Left cardiac atrium (tissue), 4 donors: ENCODE data around the gene SCT. TPM values are rescaled to one million over a fixed set of nuclear protein-coding genes. Genes with fewer than 3 reads are reported as not detected.

ENCODE experiments used
- ATAC-seq, 2 donors: fragments of 200-7000 bp; cut with Tn5 transposase; one replicate each; pipeline ENCODE4 v1.9.1; 2020; ENCODE audit warnings: mild to moderate bottlenecking in 2 of 2, moderate library complexity in 2 of 2
- DNase-seq: peaks from one replicate; pipeline ENCODE4 v3.0.0-alpha.2; 2020
- intact Hi-C, 2 donors: fragments of 100-400 bp; cut with DNase I; formaldehyde crosslinking; loops; one replicate each; pipeline versions ENCODE4 v1.14.1 to v1.15.1; 2022 to 2023
- total RNA-seq, 2 donors: library from RNA; stranded (reverse); fragmentation: NEBNext Ultra II Directional; extraction: Animal tissue kit (Norgen Biotek cat#: 25700); gene quantifications; one replicate each; pipeline ENCODE4 v1.2.1, GENCODE V29; 2021
- donor health status: DM: no; HTN: yes; CAD: no.
- donor health status: DM: no; HTN: yes; CAD: no; lungs with severe emphysema.
- donor health status: DM: yes; HTN: yes; CAD: no.
- donor health status: Dilated cardiomyopathy.

SCT gene
- total RNA-seq, 2 donors from 2014 or later, result not detected

DNA sequence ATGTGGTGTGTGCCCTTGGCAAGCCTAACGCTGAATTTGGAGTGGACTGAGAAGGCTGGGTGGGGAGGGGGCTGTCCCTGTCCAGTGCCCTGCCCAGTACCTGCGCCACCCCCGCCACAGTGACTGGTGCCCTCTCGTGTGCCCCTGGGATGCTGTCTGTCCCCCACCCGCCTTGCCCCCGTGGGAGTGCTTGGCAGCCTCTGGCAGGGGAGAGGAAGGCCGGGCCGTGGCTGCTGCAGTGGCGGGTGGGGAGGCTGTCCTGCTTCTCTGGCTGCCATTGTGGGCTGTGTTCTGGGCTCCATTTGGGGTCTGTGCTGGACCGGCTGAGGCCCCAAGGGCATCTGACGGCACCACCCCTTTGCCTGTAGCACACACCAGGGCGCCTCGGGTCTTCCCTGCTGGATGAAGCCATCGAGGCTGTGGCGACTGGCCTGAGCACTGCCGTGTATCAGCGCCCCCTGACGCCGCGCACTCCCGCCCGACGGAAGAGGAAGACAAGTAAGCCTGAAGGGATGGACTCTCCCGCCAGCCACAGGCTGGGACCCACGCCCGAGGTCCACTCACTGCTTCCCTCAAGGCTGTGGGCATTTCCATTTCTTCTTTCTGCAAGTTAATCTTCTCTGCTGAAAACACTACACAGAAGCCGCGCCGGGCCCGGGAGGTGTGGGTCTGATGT lies 28.8 kb downstream of the SCT start:
- ATAC-seq (peak in 1 of 2 donors; percentile 15), DNase-seq (no peak)
- intact Hi-C loops, result no loop called here

DNA sequence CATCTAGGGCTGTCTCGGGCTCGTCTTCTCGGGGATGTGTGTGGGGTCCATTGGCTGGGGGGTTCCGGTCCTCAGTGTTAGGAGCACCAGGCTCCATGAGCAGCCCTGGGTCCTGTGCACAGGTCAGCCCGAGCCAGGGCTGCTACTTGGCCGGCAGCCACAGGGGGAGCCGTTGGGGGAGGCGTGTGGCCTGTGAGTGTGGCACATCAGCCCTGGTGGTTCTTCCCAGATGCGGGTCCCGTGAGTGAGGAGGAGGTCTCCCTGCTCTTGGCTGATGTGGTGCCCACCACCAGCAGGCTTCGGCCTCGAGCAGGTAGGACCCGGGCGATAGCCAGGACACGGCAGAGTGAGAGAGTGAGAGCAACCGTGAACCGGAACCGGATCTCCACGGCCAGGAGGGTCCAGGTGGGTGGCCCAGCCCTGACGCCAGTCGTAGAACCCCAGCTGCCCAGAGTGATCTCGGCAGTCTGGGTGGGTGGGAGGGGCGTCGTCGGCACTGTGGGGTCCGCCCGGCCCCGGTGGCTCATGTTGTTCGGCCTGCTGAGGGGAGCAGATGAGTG lies 29.7 kb downstream of the SCT start:
- intact Hi-C loops, result no loop called here
- ATAC-seq (no peak), DNase-seq (no peak)

DNA sequence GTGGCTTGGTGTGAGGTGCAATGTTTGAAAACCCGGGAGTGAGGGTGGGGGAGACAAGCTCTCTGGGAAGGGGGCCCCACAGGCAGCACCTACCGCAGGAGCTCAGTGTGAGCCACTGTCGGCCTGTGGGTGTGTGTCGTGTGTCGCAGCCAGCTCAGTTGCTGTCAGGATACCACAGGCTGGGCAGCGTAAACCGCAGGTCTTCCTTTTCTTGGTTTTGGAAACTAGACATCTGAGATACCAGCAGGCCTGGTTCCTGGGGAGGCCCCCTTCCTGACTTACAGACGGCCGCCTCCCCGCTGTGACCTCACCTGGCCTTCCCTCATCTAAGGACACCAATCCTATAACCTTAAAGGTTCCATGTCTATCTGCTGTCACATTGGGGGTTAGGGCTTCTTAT lies 30.6 kb downstream of the SCT start:
- ATAC-seq (no peak), DNase-seq (no peak)
- intact Hi-C loops, result no loop called here

DNA sequence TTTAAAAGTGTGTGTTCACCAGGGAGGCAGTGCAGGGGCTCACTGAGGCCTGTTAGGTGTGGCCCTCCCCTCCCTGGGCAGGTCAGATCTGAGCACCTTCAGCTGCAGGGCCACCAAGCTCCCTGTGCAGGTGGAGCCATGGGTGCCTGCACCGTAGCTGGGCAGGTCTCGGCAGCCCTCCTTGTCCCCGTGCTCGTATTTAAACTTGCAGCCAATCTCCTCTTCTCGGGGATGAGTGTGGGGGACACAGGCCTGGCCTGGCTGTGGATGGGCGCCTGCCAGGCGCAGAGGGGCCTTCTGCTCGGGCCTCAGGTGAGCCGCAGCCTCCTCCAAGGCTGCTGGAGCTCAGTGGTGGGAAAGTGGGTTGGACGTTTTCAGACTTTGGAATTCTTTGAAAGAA lies 31.6 kb downstream of the SCT start:
- intact Hi-C loops, result no loop called here
- ATAC-seq, result no peak
- no peak for DNase-seq

DNA sequence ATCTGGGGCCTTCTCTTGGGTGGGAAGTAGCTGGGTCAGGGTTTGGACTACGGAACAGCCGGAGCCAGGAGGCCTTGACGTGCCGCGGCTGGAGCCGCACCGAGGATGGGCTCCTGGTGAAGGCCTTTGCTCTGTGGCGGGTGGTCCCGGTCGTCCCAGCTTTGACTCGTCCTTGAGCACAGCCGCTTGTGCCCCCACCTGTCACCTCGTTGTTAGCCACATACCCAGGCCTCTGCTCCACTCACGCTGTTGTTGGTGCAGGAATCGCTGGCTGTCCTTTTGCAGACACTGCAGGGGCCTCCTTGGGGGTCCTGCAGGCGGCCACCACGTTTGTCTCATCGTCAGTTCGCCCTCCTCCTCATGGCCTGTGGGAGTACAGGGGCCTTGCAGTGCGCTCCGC lies 33.6 kb downstream of the SCT start:
- DNase-seq, result no peak
- ATAC-seq, result no peak
- intact Hi-C loops, result no loop called here

DNA sequence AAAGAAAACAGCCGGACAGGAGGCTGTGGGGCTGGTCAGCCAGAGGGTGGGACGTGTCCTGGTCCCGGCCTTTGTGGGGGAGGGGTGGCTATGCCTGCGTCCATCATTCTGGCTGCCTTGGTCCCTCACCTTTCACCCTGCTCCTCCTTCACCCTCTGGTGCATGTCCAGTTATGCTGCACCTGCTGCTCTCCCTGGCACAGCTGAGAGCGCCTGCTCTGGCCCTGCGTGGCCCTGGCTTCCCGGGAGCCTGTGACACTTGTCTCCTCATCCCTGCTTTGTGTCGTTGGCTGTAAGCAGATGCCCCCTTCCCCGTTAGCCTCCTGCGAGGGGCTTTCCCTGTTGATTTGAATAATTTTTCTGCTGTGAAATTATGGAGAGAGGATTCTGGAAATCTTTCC lies 34.1 kb downstream of the SCT start:
- intact Hi-C loops, result no loop called here
- DNase-seq, result no peak
- no peak for ATAC-seq

DNA sequence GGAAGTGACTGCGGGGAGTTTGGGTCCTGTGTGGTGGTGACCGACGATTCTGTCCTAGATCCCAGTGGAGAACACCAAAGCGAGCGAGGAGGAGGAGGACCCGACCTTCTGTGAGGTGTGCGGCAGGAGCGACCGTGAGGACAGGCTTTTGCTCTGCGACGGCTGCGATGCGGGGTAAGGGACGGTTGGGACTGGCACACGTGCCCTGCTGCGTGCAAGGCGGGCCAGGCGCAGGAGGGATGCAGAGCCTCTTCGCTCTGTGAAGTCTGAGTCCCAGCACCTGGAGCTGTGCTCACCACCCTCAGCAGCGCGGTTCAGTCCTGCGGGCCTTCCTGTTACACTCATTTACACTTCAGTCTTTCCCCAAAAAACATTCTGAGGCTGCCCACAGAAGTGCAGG lies 34.5 kb downstream of the SCT start:
- intact Hi-C loops, result no loop called here
- ATAC-seq, result no peak
- DNase-seq, result no peak

DNA sequence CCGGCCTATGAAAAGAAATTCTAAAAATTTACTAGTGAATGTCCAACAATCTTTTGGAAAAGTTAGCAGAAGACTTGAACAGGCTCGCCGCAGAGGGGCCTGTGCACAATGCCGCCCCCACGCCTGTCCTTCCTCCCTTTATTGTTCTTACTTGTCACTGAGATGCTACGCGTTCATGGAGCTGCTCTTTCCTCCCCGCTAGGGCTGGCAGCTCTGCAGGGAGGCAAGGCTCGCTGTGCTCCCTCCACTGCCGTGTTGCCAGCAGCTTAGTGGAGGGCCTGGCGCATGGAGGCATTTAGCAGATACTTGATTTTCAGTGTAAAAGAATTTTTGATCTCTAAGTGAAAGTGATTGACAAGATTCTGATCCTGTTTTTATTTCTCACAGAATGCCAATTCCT lies 36.0 kb downstream of the SCT start:
- DNase-seq, result no peak
- intact Hi-C loops, result no loop called here
- no peak for ATAC-seq

DNA sequence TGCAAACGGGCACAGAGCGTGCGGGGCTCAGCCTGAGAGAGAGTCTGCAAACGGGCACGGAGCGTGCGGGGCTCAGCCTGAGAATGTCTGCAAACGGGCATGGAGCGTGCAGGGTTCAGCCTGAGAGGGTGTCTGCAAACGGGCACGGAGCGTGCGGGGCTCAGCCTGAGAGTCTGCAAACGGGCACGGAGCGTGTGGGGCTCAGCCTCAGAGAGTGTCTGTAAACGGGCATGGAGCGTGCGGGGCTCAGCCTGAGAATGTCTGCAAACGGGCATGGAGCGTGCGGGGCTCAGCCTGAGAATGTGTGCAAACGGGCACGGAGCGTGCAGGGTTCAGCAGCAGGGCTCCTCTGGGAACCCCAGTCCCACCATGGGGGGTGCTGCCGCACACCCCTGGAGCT lies 37.2 kb downstream of the SCT start:
- ATAC-seq, result no peak

DNA sequence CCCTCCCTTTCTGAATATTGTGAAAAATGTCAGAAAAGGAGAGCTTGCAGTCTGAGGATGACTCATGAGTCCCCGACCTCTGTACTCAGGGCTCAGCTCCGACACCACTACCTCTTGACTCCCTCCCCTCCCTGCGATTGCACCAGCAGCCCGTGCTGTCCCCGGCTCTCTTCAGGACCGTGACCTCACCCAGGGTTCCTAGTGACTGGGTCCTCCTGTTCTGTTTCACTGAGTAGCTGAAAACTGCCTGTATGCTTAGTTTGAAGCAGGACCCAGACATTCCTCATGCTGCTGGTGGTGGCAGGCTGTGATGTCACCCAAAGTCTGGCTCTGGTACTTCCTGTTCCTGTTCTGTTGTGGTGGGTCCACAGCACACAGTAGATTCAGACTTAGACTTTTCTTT lies 39.0 kb downstream of the SCT start:
- intact Hi-C loops, result no loop called here
- ATAC-seq (peak; percentile 30 to 72), DNase-seq (no peak)

More for the DNA sequence above, 37.2 kb downstream of the SCT start:
- no peak for DNase-seq
- intact Hi-C loops, result no loop called here

DNA sequence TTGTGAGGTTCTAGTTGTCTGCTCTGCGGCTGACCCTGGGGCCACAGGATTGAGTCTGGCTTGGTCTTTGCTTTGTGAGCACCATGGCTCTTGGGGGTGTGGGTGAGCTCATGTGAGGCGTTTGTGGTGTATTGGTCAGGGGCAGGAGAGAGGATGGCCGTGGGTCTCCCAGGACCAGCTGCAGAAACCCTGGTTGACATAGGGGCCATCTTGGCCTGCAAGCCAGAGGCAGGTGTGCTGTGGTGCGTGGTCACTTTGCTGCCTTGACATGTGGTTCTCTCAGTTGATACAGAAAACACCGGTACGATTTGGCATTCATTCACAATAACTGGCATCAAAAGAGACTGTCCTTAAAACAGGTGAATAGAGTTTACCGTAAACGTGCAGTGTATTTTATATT lies 39.4 kb downstream of the SCT start:
- ATAC-seq, result no peak
- no peak for DNase-seq
- intact Hi-C loops, result no loop called here

DNA sequence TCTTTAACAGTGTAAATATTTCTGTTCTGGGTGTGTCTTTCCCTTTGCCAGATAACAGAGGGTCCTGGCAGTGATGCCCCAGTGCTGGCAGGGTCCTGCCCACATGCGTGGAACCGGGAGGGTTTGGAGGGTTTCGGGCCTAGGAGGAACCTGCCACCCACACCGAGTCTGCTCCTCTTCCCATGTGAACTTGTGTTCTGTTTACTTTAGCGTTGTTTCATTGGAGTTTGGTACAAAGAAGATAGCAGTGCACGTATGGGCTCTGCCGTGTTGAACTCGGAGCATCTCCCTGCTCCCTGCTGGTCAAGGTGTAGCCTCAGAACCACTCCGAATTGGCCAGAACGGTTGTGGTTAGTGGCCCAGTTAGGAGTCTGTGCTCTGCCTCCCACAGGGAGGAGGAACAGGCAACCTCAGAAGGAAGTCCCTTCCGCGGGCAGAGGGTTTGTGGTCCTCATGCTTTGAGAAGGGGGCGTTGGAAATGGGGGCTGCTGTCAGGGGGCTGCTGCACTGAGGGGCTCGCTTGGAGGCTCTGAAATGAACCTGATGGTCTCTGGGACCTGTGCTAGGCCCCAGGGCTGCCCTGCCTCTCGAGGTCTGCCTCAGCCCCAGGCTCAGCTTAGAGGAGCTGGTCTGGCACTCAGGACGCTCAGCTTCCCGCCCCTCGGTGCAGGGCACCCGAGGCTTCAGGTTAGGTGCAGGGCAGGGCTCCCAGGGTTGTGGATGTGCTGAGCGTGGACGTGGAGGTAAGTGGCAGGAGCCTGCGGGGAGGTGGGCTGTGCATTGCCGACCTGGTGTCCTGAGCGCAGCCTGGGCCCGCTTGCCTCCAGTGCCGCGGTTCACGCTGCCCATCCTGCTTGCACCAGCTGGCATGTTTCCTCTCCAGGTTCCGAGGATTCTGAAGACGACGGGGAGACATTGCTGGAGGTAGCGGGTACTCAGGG lies 40.3 kb downstream of the SCT start:
- intact Hi-C loops, result no loop called here
- DNase-seq, result no peak
- ATAC-seq, result no peak

DNA sequence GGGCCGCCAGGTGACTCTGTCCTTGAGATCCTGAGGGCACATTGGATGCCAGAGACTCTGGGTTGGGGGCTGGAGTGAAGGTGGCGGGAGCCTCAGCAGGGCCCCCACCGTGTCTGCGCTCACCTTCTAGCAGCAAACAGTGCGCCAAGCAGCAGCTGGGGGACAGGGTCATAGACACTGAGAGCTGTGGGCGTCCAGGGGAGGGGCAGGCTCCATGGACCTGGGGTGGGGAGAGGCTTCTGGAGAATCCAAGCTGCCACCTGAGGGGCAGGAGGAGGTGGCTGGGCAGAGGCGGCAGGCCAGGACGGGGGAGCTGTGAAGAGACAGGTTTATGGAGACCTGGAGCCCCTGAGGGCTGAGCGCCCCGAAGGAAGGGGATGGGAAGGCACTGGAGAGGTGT lies 42.7 kb downstream of the SCT start:
- no peak for ATAC-seq

DNA sequence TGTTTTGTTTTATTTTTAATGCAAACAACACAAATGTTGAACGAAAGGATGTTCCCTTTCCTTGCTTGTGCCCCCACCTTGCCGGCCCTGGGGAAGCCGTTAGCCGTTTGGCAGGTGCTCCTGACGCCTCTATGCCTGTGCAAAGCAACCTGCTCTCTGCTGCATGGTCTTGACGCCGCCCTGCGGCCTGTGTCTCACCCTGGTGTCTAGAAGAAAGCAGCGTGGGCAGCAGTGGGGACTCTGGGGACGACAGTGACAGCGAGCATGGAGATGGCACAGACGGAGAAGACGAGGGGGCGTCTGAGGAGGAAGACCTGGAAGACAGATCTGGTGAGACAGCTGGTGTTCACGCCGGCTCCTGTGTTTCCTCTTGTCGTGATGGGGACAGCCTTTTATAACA lies 45.2 kb downstream of the SCT start:
- ATAC-seq (no peak), DNase-seq (no peak)
- intact Hi-C loops, result no loop called here

More for the DNA sequence above, 42.7 kb downstream of the SCT start:
- DNase-seq, result no peak
- intact Hi-C loops, result no loop called here

DNA sequence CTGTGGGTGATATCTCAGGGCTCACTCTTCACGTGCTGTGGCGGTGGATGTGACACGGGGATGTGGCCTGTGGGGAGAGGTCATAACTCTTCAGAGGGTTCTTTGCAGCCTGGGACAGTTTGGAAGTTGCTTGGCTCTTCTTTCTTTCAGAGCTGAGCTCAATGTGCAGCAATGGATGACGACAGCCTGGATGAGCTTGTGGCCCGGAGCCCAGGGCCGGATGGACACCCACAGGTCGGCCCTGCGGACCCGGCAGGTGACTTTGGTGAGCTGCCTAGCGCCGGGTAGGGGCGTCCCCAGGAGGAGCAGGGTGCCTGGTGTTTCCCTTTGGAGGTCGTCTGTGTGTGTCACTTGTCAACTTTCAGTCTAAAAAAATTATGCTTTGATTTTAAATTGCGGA lies 45.6 kb downstream of the SCT start:
- intact Hi-C loops, result no loop called here
- peak; percentile 8 to 21 for ATAC-seq
- DNase-seq, result no peak

DNA sequence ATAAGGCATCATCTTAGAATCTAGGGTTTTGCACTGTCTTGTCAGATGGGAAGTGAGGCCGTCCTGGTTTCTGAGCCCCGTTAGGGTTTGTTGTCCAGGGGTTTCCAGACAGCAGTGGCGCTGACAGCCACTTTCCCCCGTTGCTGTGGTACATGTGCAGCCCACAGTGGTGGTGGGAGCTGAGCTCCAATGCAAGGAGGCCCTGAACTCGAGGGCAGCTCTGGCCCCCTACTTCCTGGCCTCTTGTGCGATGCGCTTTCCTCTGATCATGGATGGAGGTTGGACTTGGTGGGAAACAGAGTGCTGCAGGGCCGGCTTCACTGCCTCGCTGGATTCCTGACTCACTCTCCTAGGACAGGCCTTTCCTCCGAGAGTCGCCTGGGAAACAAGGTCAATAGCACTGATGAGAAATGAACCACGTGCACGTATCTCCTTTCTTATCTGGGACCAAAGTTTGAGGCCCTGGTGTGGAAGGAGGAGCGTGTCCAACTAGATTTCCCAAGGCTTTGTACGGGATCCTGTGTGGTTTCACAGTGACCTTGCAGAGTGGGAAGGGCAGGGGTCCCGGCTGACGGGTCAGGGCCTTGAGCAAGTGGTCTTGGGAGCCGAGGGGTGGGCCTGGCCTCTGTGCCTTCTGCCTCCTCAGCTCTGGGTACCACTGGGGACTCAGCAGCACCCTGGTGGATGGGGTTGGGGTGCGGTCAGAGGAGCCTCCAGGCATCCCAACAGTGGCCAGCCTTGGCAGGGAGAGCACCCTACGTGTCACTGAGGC lies 47.0 kb downstream of the SCT start:
- ATAC-seq (no peak), DNase-seq (no peak)
- intact Hi-C loops, result loop anchor here in 1 of 2 donors (5.0 kb wide), 1 partner anchor 32 kb away; no protein-coding TSS in a partner anchor

DNA sequence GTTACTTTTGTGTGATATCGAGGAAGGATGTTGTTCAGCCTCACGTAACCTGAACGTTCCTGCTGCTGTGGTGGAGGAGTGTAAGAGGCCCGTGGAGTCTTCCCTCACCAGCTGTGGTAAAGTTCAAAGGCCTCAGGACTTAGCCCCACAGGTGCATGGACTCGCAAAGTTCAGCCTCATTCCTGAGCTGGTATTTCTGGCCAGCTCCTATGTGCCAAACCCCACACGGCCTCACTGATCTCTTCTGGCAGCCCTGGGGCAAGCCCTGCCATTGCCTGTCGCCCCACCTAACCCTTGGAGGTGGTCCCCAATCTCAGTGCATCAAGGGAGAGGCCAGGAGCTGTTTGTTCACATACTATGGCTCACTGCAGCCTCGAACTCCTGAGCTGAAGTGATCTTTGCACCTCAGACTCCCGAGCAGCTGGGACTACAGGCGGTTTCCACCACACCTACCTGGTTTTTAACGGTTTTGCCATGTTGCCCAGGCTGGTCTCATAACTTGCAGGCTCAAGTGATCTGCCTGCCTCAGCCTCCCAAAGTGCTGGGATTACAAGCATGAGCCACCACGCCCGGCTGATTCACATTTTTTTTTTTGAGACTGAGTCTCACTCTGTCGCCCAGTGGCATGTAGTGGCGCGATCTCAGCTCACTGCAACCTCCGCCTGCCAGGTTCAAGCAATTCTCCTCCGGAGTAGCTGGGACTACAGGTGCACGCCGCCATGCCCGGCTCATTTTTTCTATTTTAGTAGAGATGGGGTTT lies 48.5 kb downstream of the SCT start:
- intact Hi-C loops, result loop anchor here in 1 of 2 donors (5.0 kb wide), 1 partner anchor 34 kb away; no protein-coding TSS in a partner anchor
- no peak for ATAC-seq
- DNase-seq, result no peak

DNA sequence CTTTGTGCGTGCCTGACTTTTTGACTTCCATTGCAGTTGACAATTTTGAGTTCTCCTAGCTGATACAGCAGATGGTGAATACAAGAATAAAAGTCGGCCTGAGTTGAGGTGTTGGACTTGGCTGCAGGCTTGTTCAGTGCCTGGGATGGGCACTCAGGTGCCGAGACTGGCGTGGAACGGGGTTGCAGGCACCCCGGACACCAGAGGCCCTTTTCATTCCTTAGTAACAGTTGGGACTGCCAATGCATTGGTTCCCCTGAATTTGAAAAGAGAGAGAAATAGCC lies 49.4 kb downstream of the SCT start:
- ATAC-seq, result no peak
- DNase-seq, result no peak
- intact Hi-C loops, result loop anchor here in 1 of 2 donors (5.0 kb wide), 1 partner anchor 35 kb away; no protein-coding TSS in a partner anchor
